HL-60 (cell line): ENCODE measurements around the gene UIMC1.

Source experiments
- DNase-seq, 2 experiments: peaks; one replicate each; pipeline ENCODE4 v3.0.0-alpha.2; 2010 to 2020; ENCODE audit warnings: low read depth in 1 of 2, low spot score in 1 of 2
- H3K27ac ChIP-seq: fragments of 250-450 bp; sonication (Bioruptor Pico); replicated peaks from 2 replicates; pipeline ENCODE4 v1.5.1; 2020; ENCODE audit warnings: mild to moderate bottlenecking, moderate library complexity
- H3K27me3 ChIP-seq: fragments of 250-450 bp; sonication (Bioruptor Pico); 2 replicates; pipeline ENCODE4 v1.5.1; 2021; ENCODE audit warnings: mild to moderate bottlenecking, moderate library complexity; ENCODE audit not compliant: insufficient read depth, poor library complexity, severe bottlenecking
- H3K4me3 ChIP-seq: replicated peaks from 2 replicates; pipeline ENCODE4 v1.5.1; 2011; ENCODE audit warnings: mild to moderate bottlenecking, control low read depth, low read length; ENCODE audit not compliant: insufficient read depth
- GABPA ChIP-seq: IDR thresholded peaks from 2 replicates; pipeline ENCODE4 v1.6.1; 2012; ENCODE audit warnings: low read depth
- POLR2AphosphoS5 ChIP-seq: IDR thresholded peaks from 2 replicates; pipeline ENCODE4 v1.6.1; 2012; ENCODE audit warnings: low read depth
- SPI1 ChIP-seq: IDR thresholded peaks from 2 replicates; pipeline ENCODE4 v1.6.1; 2012; ENCODE audit warnings: low read depth, mild to moderate bottlenecking, borderline replicate concordance
- TF ChIP-seq, protein P1 (sequence below): IDR thresholded peaks from one replicate; pipeline ENCODE4 v1.5.1; 2011; ENCODE audit warnings: low read length, control low read depth, inconsistent platforms; ENCODE audit not compliant: insufficient read depth
- TF ChIP-seq, protein P2 (sequence below): IDR thresholded peaks from 2 replicates; pipeline ENCODE4 v1.6.1; 2012; ENCODE audit warnings: low read depth; ENCODE audit not compliant: insufficient replicate concordance

Gene UIMC1

GRCh38 chr5:176857894-176858273 lies 148.7 kb downstream of the UIMC1 start:
- Histone ChIP-seq H3K27me3 (peaks cover 9% of the 10 kb centered on the region), H3K4me3 (no peak overlapping the region), H3K27ac (no peak overlapping the region)
- TF ChIP-seq, protein P1, sequence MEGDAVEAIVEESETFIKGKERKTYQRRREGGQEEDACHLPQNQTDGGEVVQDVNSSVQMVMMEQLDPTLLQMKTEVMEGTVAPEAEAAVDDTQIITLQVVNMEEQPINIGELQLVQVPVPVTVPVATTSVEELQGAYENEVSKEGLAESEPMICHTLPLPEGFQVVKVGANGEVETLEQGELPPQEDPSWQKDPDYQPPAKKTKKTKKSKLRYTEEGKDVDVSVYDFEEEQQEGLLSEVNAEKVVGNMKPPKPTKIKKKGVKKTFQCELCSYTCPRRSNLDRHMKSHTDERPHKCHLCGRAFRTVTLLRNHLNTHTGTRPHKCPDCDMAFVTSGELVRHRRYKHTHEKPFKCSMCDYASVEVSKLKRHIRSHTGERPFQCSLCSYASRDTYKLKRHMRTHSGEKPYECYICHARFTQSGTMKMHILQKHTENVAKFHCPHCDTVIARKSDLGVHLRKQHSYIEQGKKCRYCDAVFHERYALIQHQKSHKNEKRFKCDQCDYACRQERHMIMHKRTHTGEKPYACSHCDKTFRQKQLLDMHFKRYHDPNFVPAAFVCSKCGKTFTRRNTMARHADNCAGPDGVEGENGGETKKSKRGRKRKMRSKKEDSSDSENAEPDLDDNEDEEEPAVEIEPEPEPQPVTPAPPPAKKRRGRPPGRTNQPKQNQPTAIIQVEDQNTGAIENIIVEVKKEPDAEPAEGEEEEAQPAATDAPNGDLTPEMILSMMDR, result no peak
- TF ChIP-seq, protein P2, sequence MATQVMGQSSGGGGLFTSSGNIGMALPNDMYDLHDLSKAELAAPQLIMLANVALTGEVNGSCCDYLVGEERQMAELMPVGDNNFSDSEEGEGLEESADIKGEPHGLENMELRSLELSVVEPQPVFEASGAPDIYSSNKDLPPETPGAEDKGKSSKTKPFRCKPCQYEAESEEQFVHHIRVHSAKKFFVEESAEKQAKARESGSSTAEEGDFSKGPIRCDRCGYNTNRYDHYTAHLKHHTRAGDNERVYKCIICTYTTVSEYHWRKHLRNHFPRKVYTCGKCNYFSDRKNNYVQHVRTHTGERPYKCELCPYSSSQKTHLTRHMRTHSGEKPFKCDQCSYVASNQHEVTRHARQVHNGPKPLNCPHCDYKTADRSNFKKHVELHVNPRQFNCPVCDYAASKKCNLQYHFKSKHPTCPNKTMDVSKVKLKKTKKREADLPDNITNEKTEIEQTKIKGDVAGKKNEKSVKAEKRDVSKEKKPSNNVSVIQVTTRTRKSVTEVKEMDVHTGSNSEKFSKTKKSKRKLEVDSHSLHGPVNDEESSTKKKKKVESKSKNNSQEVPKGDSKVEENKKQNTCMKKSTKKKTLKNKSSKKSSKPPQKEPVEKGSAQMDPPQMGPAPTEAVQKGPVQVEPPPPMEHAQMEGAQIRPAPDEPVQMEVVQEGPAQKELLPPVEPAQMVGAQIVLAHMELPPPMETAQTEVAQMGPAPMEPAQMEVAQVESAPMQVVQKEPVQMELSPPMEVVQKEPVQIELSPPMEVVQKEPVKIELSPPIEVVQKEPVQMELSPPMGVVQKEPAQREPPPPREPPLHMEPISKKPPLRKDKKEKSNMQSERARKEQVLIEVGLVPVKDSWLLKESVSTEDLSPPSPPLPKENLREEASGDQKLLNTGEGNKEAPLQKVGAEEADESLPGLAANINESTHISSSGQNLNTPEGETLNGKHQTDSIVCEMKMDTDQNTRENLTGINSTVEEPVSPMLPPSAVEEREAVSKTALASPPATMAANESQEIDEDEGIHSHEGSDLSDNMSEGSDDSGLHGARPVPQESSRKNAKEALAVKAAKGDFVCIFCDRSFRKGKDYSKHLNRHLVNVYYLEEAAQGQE, result no peak
- DNase-seq, result no peak

- Histone ChIP-seq H3K27me3 (peaks cover 6% of the 10 kb centered on the region), H3K27ac (no peak overlapping the region), H3K4me3 (no peak overlapping the region)
- no peak for TF ChIP-seq SPI1
- TF ChIP-seq, protein P2, result no peak
- TF ChIP-seq GABPA, result no peak
- no peak for TF ChIP-seq POLR2AphosphoS5
- TF ChIP-seq, protein P1, result no peak
- no peak for DNase-seq
Measured at GRCh38 chr5:176857216-176857893, 149.2 kb downstream of the UIMC1 start.

DNA sequence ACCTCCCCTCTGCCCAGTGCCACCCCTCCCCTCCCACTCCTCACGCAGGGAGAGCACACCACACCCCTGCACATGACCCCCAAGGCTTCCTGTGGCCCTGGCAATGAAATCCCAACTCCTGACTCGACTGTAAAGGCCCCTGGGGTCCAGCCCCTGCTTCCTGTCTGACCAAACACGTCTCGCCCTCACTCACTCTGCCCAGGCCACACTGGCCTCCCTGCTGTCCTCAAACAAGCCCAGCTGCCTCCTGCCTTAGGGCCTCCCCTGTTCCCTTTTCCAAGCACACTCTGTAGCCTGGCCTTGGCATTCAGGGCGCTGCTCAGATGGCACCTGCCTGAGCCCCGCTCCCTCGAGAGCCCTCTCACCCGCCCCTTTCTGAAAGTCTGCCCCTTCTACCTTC lies 149.8 kb downstream of the UIMC1 start:
- Histone ChIP-seq H3K27ac (no peak overlapping the region), H3K27me3 (no peaks in the 10 kb centered on the region), H3K4me3 (no peak overlapping the region)
- no peak for DNase-seq
- TF ChIP-seq, protein P1, result no peak
- TF ChIP-seq POLR2AphosphoS5, result no peak
- no peak for TF ChIP-seq SPI1
- TF ChIP-seq, protein P2, result no peak
- no peak for TF ChIP-seq GABPA
